ENCODE measurements around the gene BLOC1S1.

BLOC1S1 gene

GRCh38 chr12:55743406-55744339, 27.8 kb downstream of the BLOC1S1 start:
- peaks cover 16% of the 10 kb centered on the region for H3K36me3 Mint-ChIP-seq (ENCODE audit: low read depth)
- H3K4me1 Mint-ChIP-seq = peaks cover 68% of the 10 kb centered on the region
- peak overlapping the region; percentile 97 for H3K4me3 Mint-ChIP-seq
- peak overlapping the region; percentile 99 for H3K27ac Mint-ChIP-seq
- H3K9me3 Mint-ChIP-seq = no peaks in the 10 kb centered on the region
- H3K27me3 Mint-ChIP-seq (ENCODE audit: low read depth, poor library complexity) = peaks cover 3% of the 10 kb centered on the region
- peak; percentile 32 for DNase-seq
- no peak for TF ChIP-seq CTCF (IDR thresholded peaks at IDR 0.05)

- H3K27ac Mint-ChIP-seq = peak overlapping the region; percentile 99
- no peaks in the 10 kb centered on the region for H3K9me3 Mint-ChIP-seq
- peaks cover 3% of the 10 kb centered on the region for H3K27me3 Mint-ChIP-seq (ENCODE audit: low read depth, poor library complexity)
- H3K4me1 Mint-ChIP-seq = peaks cover 70% of the 10 kb centered on the region
- no peak for TF ChIP-seq CTCF (IDR thresholded peaks at IDR 0.05)
- peak overlapping the region; percentile 97 for H3K4me3 Mint-ChIP-seq
- H3K36me3 Mint-ChIP-seq (ENCODE audit: low read depth) = peaks cover 24% of the 10 kb centered on the region
- peak; percentile 40 for DNase-seq
These were observed 28.6 kb downstream of the BLOC1S1 start for GRCh38 chr12:55744340-55745030.

- peak overlapping the region; percentile 99 for H3K27ac Mint-ChIP-seq
- H3K9me3 Mint-ChIP-seq = no peaks in the 10 kb centered on the region
- H3K36me3 Mint-ChIP-seq (ENCODE audit: low read depth) = peaks cover 35% of the 10 kb centered on the region
- no peak for TF ChIP-seq CTCF (IDR thresholded peaks at IDR 0.05)
- DNase-seq = peak; percentile 85
- peaks cover 74% of the 10 kb centered on the region for H3K4me1 Mint-ChIP-seq
- H3K27me3 Mint-ChIP-seq (ENCODE audit: low read depth, poor library complexity) = peaks cover 3% of the 10 kb centered on the region
- H3K4me3 Mint-ChIP-seq = peak overlapping the region; percentile 97
These were observed 29.7 kb downstream of the BLOC1S1 start for GRCh38 chr12:55745361-55746173.

- Mint-ChIP-seq H3K9me3 (no peaks in the 10 kb centered on the region), H3K4me1 (peaks cover 74% of the 10 kb centered on the region), H3K27me3 (ENCODE audit: low read depth, poor library complexity) (peaks cover 3% of the 10 kb centered on the region), H3K4me3 (peak overlapping the region; percentile 97), H3K36me3 (ENCODE audit: low read depth) (peaks cover 43% of the 10 kb centered on the region), H3K27ac (peak overlapping the region; percentile 94)
- no peak for TF ChIP-seq CTCF (IDR thresholded peaks at IDR 0.05)
- no peak for DNase-seq
These were observed 30.5 kb downstream of the BLOC1S1 start for GRCh38 chr12:55746174-55746912.

GRCh38 chr12:55746913-55747231, 31.0 kb downstream of the BLOC1S1 start:
- peak overlapping the region; percentile 97 for H3K4me3 Mint-ChIP-seq
- no peaks in the 10 kb centered on the region for H3K9me3 Mint-ChIP-seq
- peaks cover 48% of the 10 kb centered on the region for H3K36me3 Mint-ChIP-seq (ENCODE audit: low read depth)
- H3K27me3 Mint-ChIP-seq (ENCODE audit: low read depth, poor library complexity) = peaks cover 3% of the 10 kb centered on the region
- H3K4me1 Mint-ChIP-seq = peaks cover 70% of the 10 kb centered on the region
- H3K27ac Mint-ChIP-seq = peak overlapping the region; percentile 94
- TF ChIP-seq CTCF (IDR thresholded peaks at IDR 0.05) = no peak
- no peak for DNase-seq

Measured in nephron progenitor cell (in vitro differentiated cells).